Endothelial cell of coronary artery (primary cell): ENCODE measurements around the gene CD72. TPM values are rescaled to one million over a fixed set of nuclear protein-coding genes. Genes with fewer than 3 reads are reported as not detected.

Experiments
- total RNA-seq: library from RNA; depleted of rRNA; stranded (reverse); fragments of >200 nt; gene quantifications from 2 replicates; pipeline ENCODE4 v1.2.3, GENCODE V29; 2014

The CD72 gene, protein sequence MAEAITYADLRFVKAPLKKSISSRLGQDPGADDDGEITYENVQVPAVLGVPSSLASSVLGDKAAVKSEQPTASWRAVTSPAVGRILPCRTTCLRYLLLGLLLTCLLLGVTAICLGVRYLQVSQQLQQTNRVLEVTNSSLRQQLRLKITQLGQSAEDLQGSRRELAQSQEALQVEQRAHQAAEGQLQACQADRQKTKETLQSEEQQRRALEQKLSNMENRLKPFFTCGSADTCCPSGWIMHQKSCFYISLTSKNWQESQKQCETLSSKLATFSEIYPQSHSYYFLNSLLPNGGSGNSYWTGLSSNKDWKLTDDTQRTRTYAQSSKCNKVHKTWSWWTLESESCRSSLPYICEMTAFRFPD
- not detected in 2 replicates for total RNA-seq

DNA sequence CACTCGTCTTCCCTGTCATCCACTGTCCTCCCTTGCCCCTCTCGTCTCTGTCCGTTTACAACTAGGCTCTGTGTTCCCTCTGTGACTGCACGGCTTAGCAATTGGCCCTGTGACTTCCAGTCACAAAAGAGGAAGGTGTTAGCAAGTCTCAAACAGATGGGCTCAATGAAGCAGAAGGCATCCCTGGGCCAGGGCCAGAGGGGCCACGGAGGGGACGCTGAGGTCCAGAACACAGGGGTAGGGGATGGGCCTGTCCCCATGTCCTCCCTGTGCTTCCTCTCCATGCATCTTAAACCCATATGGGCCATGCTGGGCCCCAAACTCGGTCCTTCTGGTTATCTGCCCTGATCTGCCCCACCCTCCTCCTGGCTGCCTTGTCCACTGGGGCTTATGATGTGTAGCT lies at the start of gene CD72:
CD72 (minus strand) TSS at position 89 of the 403 bp plus-strand sequence. CDS start 110 bp downstream, outside the sequence.

DNA sequence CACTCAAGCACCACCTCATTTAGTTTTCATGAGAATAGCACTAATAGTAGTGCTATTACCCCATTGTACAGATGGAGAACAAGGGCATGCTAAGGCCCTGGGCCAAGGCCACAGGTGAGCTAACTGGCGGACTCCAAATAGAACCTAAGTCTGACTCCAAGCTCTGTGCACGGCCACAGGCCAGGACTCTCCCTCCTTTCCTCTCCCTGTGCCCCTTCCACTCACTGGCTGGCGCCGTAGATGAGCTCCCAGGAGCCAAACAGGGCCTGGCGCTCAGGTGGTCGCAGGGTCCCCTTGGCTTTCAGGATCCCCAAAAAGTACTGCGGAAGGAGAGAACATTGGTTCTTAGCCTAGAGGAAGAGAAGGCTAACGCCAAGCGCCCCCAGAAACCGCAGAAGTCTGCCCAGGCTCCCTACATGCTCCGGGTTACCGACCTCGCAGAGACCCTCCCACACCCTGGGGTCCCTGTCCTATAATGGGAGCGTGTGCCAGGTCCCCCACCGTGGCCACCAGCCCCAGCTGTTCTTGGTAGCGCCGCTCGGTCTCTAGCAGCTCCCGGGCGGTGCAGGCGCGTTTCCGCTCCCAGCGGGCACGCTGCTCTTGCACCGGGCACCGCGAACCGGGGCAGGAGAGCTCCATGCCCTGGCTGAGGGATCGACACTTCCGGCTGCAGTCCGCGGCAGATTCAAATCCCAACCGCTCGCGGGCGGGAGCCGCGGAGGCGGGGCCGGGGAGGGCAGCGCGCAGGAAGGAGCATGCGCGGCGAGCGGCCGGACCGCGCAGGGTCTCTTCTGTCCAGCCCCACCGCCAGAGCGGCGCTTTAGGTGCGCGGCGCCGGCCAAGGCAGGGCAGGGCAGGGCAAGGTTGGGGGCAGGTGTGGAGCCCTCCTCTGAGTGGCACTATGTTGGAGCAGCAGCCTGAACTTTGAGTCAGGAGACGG lies 46.6 kb upstream of the CD72 start, which contains the start of gene ARHGEF39:
ARHGEF39 (minus strand) TSS at position 665 of the 940 bp plus-strand sequence; CDS start at position 639, 26 bp downstream.

DNA sequence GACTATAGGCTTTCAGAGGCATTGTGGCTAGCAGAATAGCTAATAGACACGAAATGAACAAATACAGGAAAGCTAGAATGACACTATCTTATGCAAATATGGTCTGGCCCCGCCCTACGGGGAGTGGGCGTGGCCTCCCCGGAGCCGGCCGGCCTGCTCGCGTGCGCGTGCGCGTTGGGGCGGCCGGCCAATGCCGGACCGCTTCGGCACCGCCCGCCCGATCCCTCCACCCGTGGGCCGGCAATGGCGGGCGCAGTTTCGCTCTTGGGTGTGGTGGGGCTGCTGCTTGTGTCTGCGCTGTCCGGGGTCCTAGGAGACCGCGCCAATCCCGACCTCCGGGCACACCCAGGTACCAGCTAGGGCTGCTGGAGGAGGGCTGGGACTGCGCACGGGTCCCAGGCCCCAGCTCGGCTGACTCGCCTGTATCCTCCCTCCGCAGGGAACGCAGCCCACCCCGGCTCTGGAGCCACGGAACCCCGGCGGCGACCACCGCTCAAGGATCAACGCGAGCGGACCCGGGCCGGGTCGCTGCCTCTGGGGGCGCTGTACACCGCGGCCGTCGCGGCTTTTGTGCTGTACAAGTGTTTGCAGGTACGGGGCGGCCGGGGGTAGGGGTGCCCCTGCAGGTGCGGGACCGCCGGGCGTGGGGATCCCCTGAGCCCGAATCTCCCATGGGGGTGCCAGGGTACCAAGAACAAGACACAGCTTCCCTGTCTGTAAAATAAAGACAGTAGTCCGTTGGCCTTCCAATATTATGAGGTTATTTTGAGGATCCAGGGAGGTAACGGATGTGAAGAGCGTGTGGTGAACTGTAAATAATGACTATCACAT lies 40.1 kb upstream of the CD72 start, which contains the start of gene CCDC107:
CCDC107 (plus strand) TSS at position 156 of the 831 bp plus-strand sequence; CDS start at position 244, 88 bp downstream.

DNA sequence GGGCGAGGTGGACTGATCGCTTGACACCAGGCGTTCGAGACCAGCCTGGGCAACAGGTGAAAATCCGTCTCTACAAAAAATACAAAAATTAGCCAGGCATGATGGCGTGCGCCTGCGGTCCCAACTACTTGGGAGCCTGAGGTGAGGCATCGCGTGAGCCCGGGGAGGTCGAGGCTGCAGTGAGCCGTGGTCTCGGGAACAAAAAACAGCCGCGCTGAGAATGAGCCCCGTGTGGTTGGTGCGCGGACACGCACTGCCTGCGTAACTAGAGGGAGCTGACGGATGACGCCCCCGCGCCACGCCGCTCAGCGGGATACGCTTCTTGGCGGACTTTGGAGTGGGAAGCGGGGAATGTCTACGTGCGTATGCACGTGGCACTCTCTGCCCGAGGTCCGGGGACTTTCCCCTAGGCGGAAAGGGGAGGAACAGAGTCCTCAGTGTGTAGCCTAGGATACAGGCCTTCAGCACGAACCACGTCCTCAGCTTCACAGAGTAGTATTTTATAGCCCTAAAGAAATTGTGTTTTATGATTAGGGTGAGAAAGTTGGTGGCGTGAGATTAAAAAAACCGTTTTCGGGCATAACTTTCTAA lies 39.4 kb upstream of the CD72 start, which contains the start of gene RMRP:
RMRP (minus strand) TSS at position 474 of the 591 bp plus-strand sequence.

DNA sequence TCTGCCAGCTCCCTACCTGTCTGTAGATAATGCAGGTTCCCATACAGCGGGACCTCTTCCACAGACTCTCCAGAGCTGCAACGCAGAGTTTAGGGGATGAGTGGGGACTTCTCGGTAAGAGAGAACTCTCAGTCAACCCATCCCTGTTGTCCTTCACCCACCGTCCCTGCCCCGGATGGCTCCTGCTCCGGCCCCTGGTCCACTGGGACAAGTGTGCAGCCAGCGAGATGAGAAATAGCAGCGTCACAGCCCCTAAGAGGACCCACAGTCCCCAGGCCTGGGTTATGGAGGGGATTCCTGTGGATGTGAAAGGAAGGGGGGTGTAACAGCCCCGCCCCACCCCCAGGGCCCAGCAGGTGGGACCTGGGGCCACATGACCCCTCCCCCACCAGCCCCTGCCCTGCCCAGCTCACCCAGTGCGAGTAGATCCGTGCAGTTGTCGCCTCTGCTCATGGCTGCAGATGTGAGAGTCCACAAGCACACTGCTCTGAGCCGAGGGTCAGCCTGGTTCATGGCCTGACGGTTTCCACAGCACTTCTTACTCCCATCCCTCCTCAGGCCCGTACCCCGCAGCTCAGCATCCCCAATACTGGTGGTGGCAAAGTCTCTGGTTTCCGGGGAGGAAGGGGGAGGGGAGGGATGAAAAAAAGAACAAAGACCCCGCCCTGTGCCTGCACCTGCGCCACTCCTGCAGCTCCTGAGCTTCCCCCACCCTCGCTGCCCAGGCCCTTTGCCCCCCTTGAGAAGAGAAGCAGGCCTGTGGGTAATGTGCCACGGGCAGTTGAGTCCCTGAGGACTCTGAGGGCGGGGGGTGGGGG lies 32.3 kb upstream of the CD72 start, which contains the start of gene SIT1:
SIT1 (minus strand) TSS at position 591 of the 818 bp plus-strand sequence; CDS start at position 513, 78 bp downstream.

DNA sequence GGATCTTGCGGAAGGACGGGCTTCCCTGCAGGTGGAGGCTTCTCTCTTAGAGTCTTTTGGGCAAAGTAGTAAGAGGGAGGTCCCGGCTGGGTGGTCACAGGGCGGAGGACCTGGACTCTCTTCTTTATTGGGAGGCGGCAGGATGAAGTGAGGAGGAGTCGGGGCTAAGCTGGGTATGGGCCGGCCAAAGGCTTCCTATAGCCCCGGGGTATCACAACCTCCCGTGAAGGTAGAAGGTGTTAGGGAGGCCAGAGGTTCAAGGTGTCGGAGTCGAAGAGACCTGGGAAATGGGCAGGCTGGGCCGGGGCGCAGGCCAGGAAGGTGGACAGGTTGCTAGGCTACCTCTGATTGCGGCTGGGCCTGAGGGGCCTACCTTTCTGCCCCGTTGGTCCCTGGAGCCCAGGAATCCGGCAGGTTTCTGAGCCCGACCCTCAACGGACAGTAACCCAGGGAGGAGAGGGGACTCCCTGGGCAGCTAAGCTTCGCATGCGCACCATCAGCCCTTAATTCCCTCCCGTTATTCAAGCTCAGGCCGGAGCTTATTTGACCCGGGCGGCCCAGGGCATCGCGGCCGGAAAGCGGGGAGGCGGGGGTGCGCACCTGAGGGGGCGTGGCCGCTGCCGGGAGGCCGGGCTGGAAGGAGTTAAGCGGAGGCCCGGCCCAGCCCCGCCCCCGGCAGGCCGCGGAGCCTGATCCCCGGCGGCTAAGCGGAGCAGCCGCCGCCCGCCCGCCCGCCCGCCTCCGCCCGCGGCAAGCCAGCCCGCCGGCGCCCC lies 13.4 kb downstream of the CD72 start, which contains the start of gene TESK1:
TESK1 (plus strand) TSS at position 685 of the 773 bp plus-strand sequence. CDS start 358 bp downstream, outside the sequence.

Other genes with a start within 250 kb of the CD72 start
- 10.3 and 19.7 TPM in 2 replicates for gene RUSC2, start 128.3 kb downstream of the CD72 start, total RNA-seq
- 4.0 and 8.4 TPM in 2 replicates for gene TESK1, start 13.2 kb downstream of the CD72 start, total RNA-seq
- gene SIT1, start 32.5 kb upstream of the CD72 start, total RNA-seq: not detected in 2 replicates
- gene RMRP, start 39.6 kb upstream of the CD72 start, total RNA-seq: 34,663 and 71,197 TPM in 2 replicates
- gene CCDC107, start 39.9 kb upstream of the CD72 start, total RNA-seq: 8.9 and 13.7 TPM in 2 replicates
- gene ARHGEF39, start 46.8 kb upstream of the CD72 start, total RNA-seq: 0.38 and 0.81 TPM in 2 replicates
- 0.19 TPM in 1 of 2 replicates, not detected in the other for gene CA9, start 55.5 kb upstream of the CD72 start, total RNA-seq
- gene TPM2, start 71.5 kb upstream of the CD72 start, total RNA-seq: 316 and 644 TPM in 2 replicates
- 315 and 441 TPM in 2 replicates for gene TLN1, start 113.8 kb upstream of the CD72 start, total RNA-seq
- gene CREB3, start 114.3 kb upstream of the CD72 start, total RNA-seq: 51.5 and 52.2 TPM in 2 replicates
- 63.2 and 65.8 TPM in 2 replicates for gene GBA2, start 130.8 kb upstream of the CD72 start, total RNA-seq
- gene RGP1, start 130.9 kb upstream of the CD72 start, total RNA-seq: 8.5 and 10.8 TPM in 2 replicates
- 6.5 and 13.3 TPM in 2 replicates for gene MSMP, start 135.9 kb upstream of the CD72 start, total RNA-seq
- 6.2 and 14.1 TPM in 2 replicates for gene NPR2, start 173.2 kb upstream of the CD72 start, total RNA-seq
- 0.19 and 0.27 TPM in 2 replicates for gene SPAG8, start 193.8 kb upstream of the CD72 start, total RNA-seq
- gene HINT2, start 196.6 kb upstream of the CD72 start, total RNA-seq: 18.4 and 21.7 TPM in 2 replicates
- not detected in 2 replicates for gene FAM221B, start 210.3 kb upstream of the CD72 start, total RNA-seq
- 0.09 and 1.1 TPM in 2 replicates for gene TMEM8B, start 210.8 kb upstream of the CD72 start, total RNA-seq